HEK293 (cell line): Measurements from ENCODE around the gene LRRC37A.
"Not testable (repeated sequence)": the region's sequence is repeated elsewhere in the genome, so short reads cannot be mapped to it uniquely, and the experiment has no call there.

Experiments
- CTCF ChIA-PET: fragments of 350-600 bp; formaldehyde crosslinking; extraction: SDS; loops from one replicate; lab custom pipeline; 2021; ENCODE audit warnings: antibody characterized with exemption; lab: Yijun Ruan, JAX
- POLR2A ChIA-PET: fragments of 300-600 bp; formaldehyde crosslinking; extraction: SDS; loops from one replicate; lab custom pipeline; 2020; ENCODE audit warnings: antibody characterized with exemption, inconsistent platforms; lab: Yijun Ruan, JAX
- H3K27ac ChIP-seq: fragments of 200-500 bp; sonication (Bioruptor generic); 2 replicates; pipeline ENCODE4 v1.5.1; 2014; ENCODE audit warnings: low read depth, low read length, control low read depth, inconsistent platforms; ENCODE audit errors: extremely low read depth
- H3K36me3 ChIP-seq, 2 experiments: fragments of 200-500 bp in 1 of 2; sonication (Bioruptor generic) in 1 of 2; 1 replicate in 1 of 2; 2 replicates in 1 of 2; pipeline ENCODE4 v1.5.1; 2014 to 2017; ENCODE audit warnings: inconsistent platforms in 2 of 2, low read length in 2 of 2; ENCODE audit not compliant: control insufficient read depth in 2 of 2, insufficient read depth in 1 of 2
- H3K4me1 ChIP-seq: fragments of 200-500 bp; sonication (Bioruptor generic); 2 replicates; pipeline ENCODE4 v1.5.1; 2014; ENCODE audit warnings: mild to moderate bottlenecking, low read length, inconsistent platforms; ENCODE audit not compliant: control insufficient read depth, insufficient read depth
- H3K4me3 ChIP-seq: 2 replicates; pipeline ENCODE4 v1.5.1; 2011; ENCODE audit warnings: low read depth, mild to moderate bottlenecking, control low read depth, low read length, moderate library complexity
- H3K9me3 ChIP-seq: fragments of 200-500 bp; sonication (Bioruptor generic); 2 replicates; pipeline ENCODE4 v1.5.1; 2014; ENCODE audit warnings: low read depth, low read length, inconsistent platforms; ENCODE audit not compliant: control insufficient read depth, insufficient read depth
- FEZF1 ChIP-seq: fragments of 450-650 bp; formaldehyde crosslinking; IDR thresholded peaks from 2 replicates; pipeline ENCODE4 v1.5.1; 2016; ENCODE audit warnings: missing biosample characterization, missing genetic modification characterization
- GFI1B ChIP-seq: fragments of 450-650 bp; formaldehyde crosslinking; IDR thresholded peaks from 2 replicates; pipeline ENCODE4 v1.5.1; 2016; ENCODE audit warnings: missing biosample characterization, missing genetic modification characterization
- KLF17 ChIP-seq: fragments of 450-650 bp; formaldehyde crosslinking; IDR thresholded peaks from 2 replicates; pipeline ENCODE4 v1.5.1; 2016; ENCODE audit warnings: missing biosample characterization, missing genetic modification characterization
- PBX3 ChIP-seq: sonication (generic); formaldehyde crosslinking; IDR thresholded peaks from 2 replicates; pipeline ENCODE4 v1.8.1; 2022; ENCODE audit warnings: mild to moderate bottlenecking, moderate library complexity, missing genetic modification reagents
- PRDM1 ChIP-seq: fragments of 450-650 bp; formaldehyde crosslinking; IDR thresholded peaks from 2 replicates; pipeline ENCODE4; 2016; ENCODE audit warnings: missing biosample characterization, missing genetic modification characterization
- PRDM4 ChIP-seq: fragments of 450-650 bp; formaldehyde crosslinking; IDR thresholded peaks from 2 replicates; pipeline ENCODE4 v1.5.1; 2017; ENCODE audit warnings: missing biosample characterization, missing genetic modification characterization
- REPIN1 ChIP-seq: fragments of 450-650 bp; formaldehyde crosslinking; IDR thresholded peaks from 2 replicates; pipeline ENCODE4 v1.5.1; 2017; ENCODE audit warnings: missing biosample characterization, missing genetic modification characterization, low read depth
- SETDB1 ChIP-seq: IDR thresholded peaks from one replicate; pipeline ENCODE4 v1.6.1; 2017; ENCODE audit warnings: mild to moderate bottlenecking, low read length, moderate library complexity, mixed read lengths; ENCODE audit not compliant: insufficient read length
- TRIM28 ChIP-seq: IDR thresholded peaks from 2 replicates; pipeline ENCODE4 v1.6.1; 2011; ENCODE audit warnings: low read length, control low read depth, borderline replicate concordance
- WT1 ChIP-seq: fragments of 450-650 bp; formaldehyde crosslinking; IDR thresholded peaks from 2 replicates; pipeline ENCODE4 v1.5.1; 2016; ENCODE audit warnings: missing biosample characterization, missing genetic modification characterization
- ZBTB26 ChIP-seq: fragments of 450-650 bp; formaldehyde crosslinking; optimal IDR thresholded peaks from 2 replicates; pipeline ENCODE3; 2016; ENCODE audit warnings: missing biosample characterization, mild to moderate bottlenecking, missing genetic modification characterization
- ZNF10 ChIP-seq: fragments of 450-650 bp; formaldehyde crosslinking; IDR thresholded peaks from 2 replicates; pipeline ENCODE4 v1.5.1; 2017; ENCODE audit warnings: missing biosample characterization, missing genetic modification characterization
- ZNF138 ChIP-seq: fragments of 450-650 bp; formaldehyde crosslinking; IDR thresholded peaks from 2 replicates; pipeline ENCODE4 v1.5.1; 2016; ENCODE audit warnings: missing biosample characterization, missing genetic modification characterization, borderline replicate concordance
- ZNF157 ChIP-seq: fragments of 450-650 bp; formaldehyde crosslinking; IDR thresholded peaks from 2 replicates; pipeline ENCODE4 v1.5.1; 2016; ENCODE audit warnings: missing biosample characterization, missing genetic modification characterization
- ZNF169 ChIP-seq: fragments of 450-650 bp; formaldehyde crosslinking; IDR thresholded peaks from 2 replicates; pipeline ENCODE4 v1.5.1; 2016; ENCODE audit warnings: missing biosample characterization, missing genetic modification characterization
- ZNF248 ChIP-seq: fragments of 450-650 bp; formaldehyde crosslinking; IDR thresholded peaks from 2 replicates; pipeline ENCODE4 v1.5.1; 2017; ENCODE audit warnings: missing biosample characterization, missing genetic modification characterization
- ZNF362 ChIP-seq: fragments of 450-650 bp; formaldehyde crosslinking; IDR thresholded peaks from 2 replicates; pipeline ENCODE4 v1.5.1; 2016; ENCODE audit warnings: missing biosample characterization, missing genetic modification characterization
- ZNF48 ChIP-seq: fragments of 450-650 bp; formaldehyde crosslinking; IDR thresholded peaks from 2 replicates; pipeline ENCODE4 v1.5.1; 2016; ENCODE audit warnings: missing biosample characterization, missing genetic modification characterization
- ZNF548 ChIP-seq: fragments of 450-650 bp; formaldehyde crosslinking; IDR thresholded peaks from 2 replicates; pipeline ENCODE4 v1.5.1; 2016; ENCODE audit warnings: missing biosample characterization, missing genetic modification characterization
- ZNF677 ChIP-seq: fragments of 450-650 bp; IDR thresholded peaks from 2 replicates; pipeline ENCODE4 v1.5.0; 2018; ENCODE audit warnings: missing biosample characterization, mild to moderate bottlenecking, missing genetic modification characterization, moderate library complexity
- ZNF76 ChIP-seq: fragments of 450-650 bp; formaldehyde crosslinking; IDR thresholded peaks from 2 replicates; pipeline ENCODE4; 2016; ENCODE audit warnings: low read depth, missing biosample characterization, missing genetic modification characterization, borderline replicate concordance
- ZNF791 ChIP-seq: fragments of 450-650 bp; formaldehyde crosslinking; IDR thresholded peaks from 2 replicates; pipeline ENCODE4 v1.5.1; 2016; ENCODE audit warnings: missing biosample characterization, missing genetic modification characterization
- ZNF837 ChIP-seq: fragments of 450-650 bp; formaldehyde crosslinking; IDR thresholded peaks from 2 replicates; pipeline ENCODE4 v1.5.1; 2016; ENCODE audit warnings: missing biosample characterization, missing genetic modification characterization
- ZNF843 ChIP-seq: fragments of 450-650 bp; formaldehyde crosslinking; IDR thresholded peaks from 2 replicates; pipeline ENCODE4 v1.5.1; 2016; ENCODE audit warnings: missing biosample characterization, missing genetic modification characterization
- ZXDB ChIP-seq: fragments of 450-650 bp; formaldehyde crosslinking; IDR thresholded peaks from 2 replicates; pipeline ENCODE4 v1.5.1; 2016; ENCODE audit warnings: missing biosample characterization, missing genetic modification characterization

Gene LRRC37A

GRCh38 chr17:46266063-46266655, 28.8 kb upstream of the LRRC37A start:
- Histone ChIP-seq H3K4me1 (peaks cover 22% of the 10 kb centered on the region), H3K4me3 (peak overlapping the region; percentile 34), H3K27ac (peak overlapping the region; percentile 86)
- 0 out of 2 replicates have a peak, but pooled peaks have one; percentile 20 for TF ChIP-seq ZNF791 (tag by site-specific recombination)
- 0 out of 2 replicates have a peak, but pooled peaks have one; percentile 13 for TF ChIP-seq ZNF843 (tag by site-specific recombination)
- TF ChIP-seq PRDM1 (tag by site-specific recombination) = 0 out of 2 replicates have a peak, but pooled peaks have one; percentile 11
- ChIA-PET CTCF (interaction anchor here (0.6 to 2.6 kb wide), 6 partner anchors 13 to 276 kb away, joined by 3 to 6 read pairs (median 3); no protein-coding TSS in a partner anchor), POLR2A (interaction anchor here (0.6 to 1.4 kb wide), 7 partner anchors 8 to 684 kb away, joined by 3 to 4 read pairs (median 3); partner anchors contain the start of gene KANSL1)
- not testable (repeated sequence) for H3K9me3 ChIP-seq, H3K36me3 ChIP-seq

GRCh38 chr17:46266656-46267544, 28.0 kb upstream of the LRRC37A start:
- Histone ChIP-seq H3K27ac (peak overlapping the region; percentile 86), H3K36me3 (no peaks in the 10 kb centered on the region; a peak in 1 of 3 replicates), H3K9me3 (no peaks in the 10 kb centered on the region), H3K4me1 (peaks cover 22% of the 10 kb centered on the region), H3K4me3 (peak overlapping the region; percentile 84)
- CTCF ChIA-PET = interaction anchor here (0.6 to 2.6 kb wide), 9 partner anchors 13 to 475 kb away, joined by 3 to 6 read pairs (median 3); partner anchors contain the start of gene KANSL1
- POLR2A ChIA-PET = interaction anchor here (0.6 to 1.9 kb wide), 8 partner anchors 9 to 685 kb away, joined by 3 to 5 read pairs (median 3); partner anchors contain the start of gene KANSL1
- TF ChIP-seq ZBTB26 (tag by site-specific recombination) (peak; percentile 94), ZXDB (tag by site-specific recombination) (peak; percentile 77), ZNF138 (tag by site-specific recombination) (no peak), WT1 (tag by site-specific recombination) (no peak), PBX3 (CRISPR knock-in tag) (no peak), KLF17 (tag by site-specific recombination) (peak; percentile 74), REPIN1 (tag by site-specific recombination) (peak; percentile 91; the same call in 1 of the 2 replicates), ZNF76 (tag by site-specific recombination) (no peak; the same call in 1 of the 2 replicates), PRDM4 (tag by site-specific recombination) (no peak; the same call in 1 of the 2 replicates), ZNF248 (no peak), ZNF677 (no peak), ZNF10 (no peak), ZNF837 (tag by site-specific recombination) (no peak), ZNF548 (tag by site-specific recombination) (no peak), ZNF157 (tag by site-specific recombination) (no peak), FEZF1 (tag by site-specific recombination) (no peak), TRIM28 (no peak), ZNF48 (tag by site-specific recombination) (no peak), SETDB1 (no peak), ZNF169 (tag by site-specific recombination) (no peak), ZNF362 (no peak), GFI1B (tag by site-specific recombination) (no peak)
